Measurements from ENCODE around the gene JAZF1. TPM values are rescaled to one million over a fixed set of nuclear protein-coding genes. Genes with fewer than 3 reads are reported as not detected.

Gene JAZF1
- total RNA-seq, 4 donors from 2014 or later: 27.8 to 36.5 (median 30.5) TPM

- Histone ChIP-seq H3K36me3 (no peaks in the 10 kb centered on the region), H3K4me3 (no peak overlapping the region), H3K9me3 (peaks cover 0 to 8% (median 0%) of the 10 kb centered on the region in 3 donors), H3K4me1 (no peaks in the 10 kb centered on the region), H3K27me3 (no peaks in the 10 kb centered on the region), H3K27ac (no peak overlapping the region)
- WGBS, 2 donors (ENCODE audit: low coverage in 1 of 2): 67 to 80% methylated on average over 1 of the region's 1 CpG
- no peak for ATAC-seq
- TF ChIP-seq POLR2AphosphoS5 (IDR thresholded peaks at IDR 0.05) (no peak), POLR2A (IDR thresholded peaks at IDR 0.05) (no peak), EP300 (IDR thresholded peaks at IDR 0.05) (no peak), CTCF (IDR thresholded peaks at IDR 0.05) (no peak)
Observed at GRCh38 chr7:27976531-27976930, 204.1 kb downstream of the JAZF1 start.

- Histone ChIP-seq H3K9me3 (peaks cover 0 to 8% (median 0%) of the 10 kb centered on the region in 3 donors), H3K4me3 (no peak overlapping the region), H3K36me3 (no peaks in the 10 kb centered on the region), H3K27ac (no peak overlapping the region), H3K27me3 (no peaks in the 10 kb centered on the region), H3K4me1 (no peaks in the 10 kb centered on the region)
- TF ChIP-seq POLR2AphosphoS5 (IDR thresholded peaks at IDR 0.05) (no peak), POLR2A (IDR thresholded peaks at IDR 0.05) (no peak), EP300 (IDR thresholded peaks at IDR 0.05) (no peak), CTCF (IDR thresholded peaks at IDR 0.05) (no peak)
- ATAC-seq: no peak
- 80 to 92% methylated on average over 1 to 3 of the region's 3 CpGs for WGBS, 2 donors (ENCODE audit: low coverage in 1 of 2)
Observed at GRCh38 chr7:27973625-27974024, 207.0 kb downstream of the JAZF1 start.

GRCh38 chr7:27972276-27972675, 208.3 kb downstream of the JAZF1 start:
- TF ChIP-seq EP300 (IDR thresholded peaks at IDR 0.05) (no peak), POLR2A (IDR thresholded peaks at IDR 0.05) (no peak), CTCF (IDR thresholded peaks at IDR 0.05) (no peak), POLR2AphosphoS5 (IDR thresholded peaks at IDR 0.05) (no peak)

GRCh38 chr7:27971171-27971812, 209.3 kb downstream of the JAZF1 start:
- H3K27me3 ChIP-seq: no peaks in the 10 kb centered on the region
- TF ChIP-seq POLR2AphosphoS5 (IDR thresholded peaks at IDR 0.05) (no peak), EP300 (IDR thresholded peaks at IDR 0.05) (no peak), POLR2A (IDR thresholded peaks at IDR 0.05) (no peak)
- peaks cover 0 to 9% (median 2%) of the 10 kb centered on the region in 3 donors for H3K4me1 ChIP-seq
- WGBS, 2 donors (ENCODE audit: low coverage in 1 of 2): 83 to 89% methylated on average over 7 to 10 of the region's 12 CpGs
- H3K9me3 ChIP-seq: no peaks in the 10 kb centered on the region
- no peak overlapping the region for H3K27ac ChIP-seq
- ATAC-seq: no peak
- no peaks in the 10 kb centered on the region for H3K36me3 ChIP-seq
- H3K4me3 ChIP-seq: no peak overlapping the region

More at GRCh38 chr7:27972276-27972675, 208.3 kb downstream of the JAZF1 start:
- Histone ChIP-seq H3K27ac (no peak overlapping the region), H3K4me1 (no peaks in the 10 kb centered on the region), H3K36me3 (no peaks in the 10 kb centered on the region), H3K4me3 (no peak overlapping the region), H3K27me3 (no peaks in the 10 kb centered on the region), H3K9me3 (peaks cover 0 to 2% (median 0%) of the 10 kb centered on the region in 3 donors)
- WGBS, 2 donors (ENCODE audit: low coverage in 1 of 2): 80 to 85% methylated on average over 2 of the region's 2 CpGs
- ATAC-seq: no peak

GRCh38 chr7:27970350-27970749, 210.2 kb downstream of the JAZF1 start:
- TF ChIP-seq POLR2A (IDR thresholded peaks at IDR 0.05): no peak
- Histone ChIP-seq H3K27me3 (no peaks in the 10 kb centered on the region), H3K4me3 (no peak overlapping the region), H3K9me3 (no peaks in the 10 kb centered on the region), H3K27ac (no peak overlapping the region), H3K4me1 (peaks cover 0 to 16% (median 10%) of the 10 kb centered on the region in 3 donors), H3K36me3 (no peaks in the 10 kb centered on the region)
- ATAC-seq: no peak
- 69 to 70% methylated on average over 4 of the region's 4 CpGs for WGBS, 2 donors (ENCODE audit: low coverage in 1 of 2)

GRCh38 chr7:27969346-27969745, 211.2 kb downstream of the JAZF1 start:
- H3K9me3 ChIP-seq: no peaks in the 10 kb centered on the region
- no peak for ATAC-seq
- no peaks in the 10 kb centered on the region for H3K27me3 ChIP-seq
- peaks cover 0 to 16% (median 10%) of the 10 kb centered on the region in 3 donors for H3K4me1 ChIP-seq
- H3K4me3 ChIP-seq: no peak overlapping the region
- 86 to 92% methylated on average over 3 to 4 of the region's 6 CpGs for WGBS, 2 donors (ENCODE audit: low coverage in 1 of 2)
- H3K36me3 ChIP-seq: no peaks in the 10 kb centered on the region
- no peak for TF ChIP-seq CTCF (IDR thresholded peaks at IDR 0.05)
- TF ChIP-seq POLR2A (IDR thresholded peaks at IDR 0.05): no peak
- TF ChIP-seq EP300 (IDR thresholded peaks at IDR 0.05): no peak
- no peak for TF ChIP-seq POLR2AphosphoS5 (IDR thresholded peaks at IDR 0.05)
- H3K27ac ChIP-seq: no peak overlapping the region

Data from gastroesophageal sphincter (tissue), 4 donors.